ENCODE results near the gene CELSR2.
"Not testable (repeated sequence)": the region's sequence is repeated elsewhere in the genome, so short reads cannot be mapped to it uniquely, and the experiment has no call there.

Gene CELSR2

DNA sequence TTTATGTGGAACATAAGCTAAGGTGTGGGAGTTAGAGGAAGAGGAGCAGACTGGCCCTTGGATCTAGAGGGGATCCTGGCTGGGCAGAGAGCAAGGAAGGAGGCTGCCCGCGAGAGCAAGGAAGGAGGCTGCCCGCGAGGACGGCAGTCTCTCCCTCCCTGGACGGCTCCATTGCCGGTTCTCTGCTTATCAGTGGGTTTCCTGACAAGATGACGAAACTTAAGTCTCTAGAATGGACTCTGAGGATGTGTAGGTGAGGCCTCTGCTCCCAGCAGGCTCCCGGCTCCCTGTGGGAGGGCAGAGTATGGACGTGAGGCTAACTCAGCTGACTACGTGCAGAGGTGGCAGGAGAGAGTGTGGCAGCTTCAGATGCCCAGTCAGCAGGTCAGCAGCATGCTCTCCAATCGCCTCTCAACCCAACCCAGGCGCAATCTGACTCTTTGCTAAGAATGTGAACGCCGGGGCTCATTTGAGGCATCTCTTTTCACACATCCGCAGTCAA lies 51.4 kb downstream of the CELSR2 start:
- no peak overlapping the region for H3K9ac ChIP-seq (ENCODE audit: low read length)
- DNase-seq = no peak
- H4K20me1 ChIP-seq (ENCODE audit: insufficient read depth, low read length) = no peaks in the 10 kb centered on the region
- no peak overlapping the region for H3K4me3 ChIP-seq (ENCODE audit: low read length)
- no peaks in the 10 kb centered on the region for H3K9me3 ChIP-seq (replicated peaks; ENCODE audit: insufficient read depth, low read length)
- H3K4me2 ChIP-seq (ENCODE audit: low read depth, low read length) = no peak overlapping the region
- no peak overlapping the region for H3K27ac ChIP-seq (ENCODE audit: low read length)
- no peaks in the 10 kb centered on the region for H3K79me2 ChIP-seq (ENCODE audit: low read length)
- H3F3A ChIP-seq (ENCODE audit: insufficient read depth, low read length) = no peaks in the 10 kb centered on the region
- no peaks in the 10 kb centered on the region for H3K27me3 ChIP-seq (replicated peaks; ENCODE audit: insufficient read depth, low read length)
- TF ChIP-seq EZH2 (optimal IDR thresholded peaks at IDR 0.05; ENCODE audit: low read depth, low read length) (no peak), EZH2phosphoT487 (IDR thresholded peaks at IDR 0.05; ENCODE audit: low read length) (no peak)
- TF ChIP-seq, protein P1, sequence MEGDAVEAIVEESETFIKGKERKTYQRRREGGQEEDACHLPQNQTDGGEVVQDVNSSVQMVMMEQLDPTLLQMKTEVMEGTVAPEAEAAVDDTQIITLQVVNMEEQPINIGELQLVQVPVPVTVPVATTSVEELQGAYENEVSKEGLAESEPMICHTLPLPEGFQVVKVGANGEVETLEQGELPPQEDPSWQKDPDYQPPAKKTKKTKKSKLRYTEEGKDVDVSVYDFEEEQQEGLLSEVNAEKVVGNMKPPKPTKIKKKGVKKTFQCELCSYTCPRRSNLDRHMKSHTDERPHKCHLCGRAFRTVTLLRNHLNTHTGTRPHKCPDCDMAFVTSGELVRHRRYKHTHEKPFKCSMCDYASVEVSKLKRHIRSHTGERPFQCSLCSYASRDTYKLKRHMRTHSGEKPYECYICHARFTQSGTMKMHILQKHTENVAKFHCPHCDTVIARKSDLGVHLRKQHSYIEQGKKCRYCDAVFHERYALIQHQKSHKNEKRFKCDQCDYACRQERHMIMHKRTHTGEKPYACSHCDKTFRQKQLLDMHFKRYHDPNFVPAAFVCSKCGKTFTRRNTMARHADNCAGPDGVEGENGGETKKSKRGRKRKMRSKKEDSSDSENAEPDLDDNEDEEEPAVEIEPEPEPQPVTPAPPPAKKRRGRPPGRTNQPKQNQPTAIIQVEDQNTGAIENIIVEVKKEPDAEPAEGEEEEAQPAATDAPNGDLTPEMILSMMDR (IDR thresholded peaks at IDR 0.05; ENCODE audit: low read length) = no peak
- H3K9me2 ChIP-seq (replicated peaks; ENCODE audit: insufficient read depth, low read length) = no peaks in the 10 kb centered on the region
- H3K36me3 ChIP-seq (replicated peaks; ENCODE audit: insufficient read depth, low read length) = no peaks in the 10 kb centered on the region
- no peaks in the 10 kb centered on the region for H3K4me1 ChIP-seq (ENCODE audit: low read length)
- no peak overlapping the region for H2AFZ ChIP-seq (ENCODE audit: low read length)

DNA sequence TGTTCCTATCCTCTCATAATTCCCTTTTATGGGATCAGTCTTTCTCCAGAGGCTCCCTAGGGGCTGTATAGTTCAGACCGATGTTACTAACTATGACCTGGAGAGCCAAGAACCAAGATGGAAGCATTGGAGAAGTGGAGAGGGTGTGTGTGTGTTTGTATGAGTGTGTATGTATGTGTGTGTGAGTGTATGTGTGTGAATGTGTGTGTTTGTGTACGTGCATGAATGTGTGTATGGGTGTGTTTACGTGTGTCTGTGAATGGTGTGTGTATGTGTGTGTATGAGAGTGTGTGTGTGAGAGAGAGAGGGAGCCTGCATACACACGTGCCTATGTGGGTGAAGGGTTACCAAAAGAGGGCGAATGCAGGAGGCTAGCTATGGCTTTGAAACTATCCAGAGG lies 52.5 kb downstream of the CELSR2 start:
- Histone ChIP-seq H3K36me3 (replicated peaks; ENCODE audit: insufficient read depth, low read length) (no peaks in the 10 kb centered on the region), H4K20me1 (ENCODE audit: insufficient read depth, low read length) (no peaks in the 10 kb centered on the region), H3F3A (ENCODE audit: insufficient read depth, low read length) (no peaks in the 10 kb centered on the region), H3K4me2 (ENCODE audit: low read depth, low read length) (no peak overlapping the region), H3K4me3 (ENCODE audit: low read length) (no peak overlapping the region), H3K27ac (ENCODE audit: low read length) (no peak overlapping the region), H3K9me2 (replicated peaks; ENCODE audit: insufficient read depth, low read length) (no peaks in the 10 kb centered on the region), H3K4me1 (ENCODE audit: low read length) (no peaks in the 10 kb centered on the region), H3K9me3 (replicated peaks; ENCODE audit: insufficient read depth, low read length) (no peaks in the 10 kb centered on the region), H3K79me2 (ENCODE audit: low read length) (no peaks in the 10 kb centered on the region), H3K27me3 (replicated peaks; ENCODE audit: insufficient read depth, low read length) (no peaks in the 10 kb centered on the region), H2AFZ (ENCODE audit: low read length) (no peak overlapping the region), H3K9ac (ENCODE audit: low read length) (no peak overlapping the region)
- no peak for DNase-seq
- TF ChIP-seq, protein P1 (IDR thresholded peaks at IDR 0.05; ENCODE audit: low read length) = no peak
- TF ChIP-seq EZH2 (optimal IDR thresholded peaks at IDR 0.05; ENCODE audit: low read depth, low read length) (no peak), EZH2phosphoT487 (IDR thresholded peaks at IDR 0.05; ENCODE audit: low read length) (no peak)

DNA sequence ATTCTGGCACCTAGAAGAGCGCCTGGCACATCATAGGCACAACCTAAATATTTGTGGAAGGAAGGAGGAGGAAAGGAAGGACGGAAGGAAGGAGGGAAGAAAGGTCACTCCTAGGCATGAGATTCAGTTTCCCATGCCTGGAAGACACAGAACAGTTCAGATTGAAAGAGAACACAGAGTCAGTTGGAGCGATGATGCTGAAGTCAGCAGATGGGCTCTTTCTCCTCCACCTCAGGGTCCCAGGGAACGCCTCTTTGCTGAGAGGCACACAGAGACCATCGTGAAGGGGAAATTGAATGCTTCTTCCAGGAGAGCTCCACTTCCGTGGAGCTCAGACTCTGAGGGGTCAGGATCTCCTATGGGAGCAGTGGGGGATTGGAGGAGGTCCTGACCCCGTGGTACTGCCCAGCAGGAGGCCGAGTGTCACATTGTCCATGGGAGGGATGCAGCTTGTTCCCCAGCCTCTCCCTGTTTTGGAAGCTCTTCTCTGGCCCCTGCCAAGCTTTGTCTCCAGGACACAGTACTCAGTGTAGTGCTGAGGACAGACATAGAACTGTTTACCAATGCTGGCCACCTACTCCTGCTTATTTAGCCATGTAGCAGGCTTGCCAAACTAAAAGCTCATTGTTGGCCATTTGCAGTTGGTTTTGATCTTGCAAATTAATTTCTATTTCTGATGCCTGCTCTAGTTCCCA lies 55.0 kb downstream of the CELSR2 start:
- H3K4me3 ChIP-seq (ENCODE audit: low read length) = no peak overlapping the region
- no peaks in the 10 kb centered on the region for H3K9me2 ChIP-seq (replicated peaks; ENCODE audit: insufficient read depth, low read length)
- H3K79me2 ChIP-seq (ENCODE audit: low read length) = no peaks in the 10 kb centered on the region

DNA sequence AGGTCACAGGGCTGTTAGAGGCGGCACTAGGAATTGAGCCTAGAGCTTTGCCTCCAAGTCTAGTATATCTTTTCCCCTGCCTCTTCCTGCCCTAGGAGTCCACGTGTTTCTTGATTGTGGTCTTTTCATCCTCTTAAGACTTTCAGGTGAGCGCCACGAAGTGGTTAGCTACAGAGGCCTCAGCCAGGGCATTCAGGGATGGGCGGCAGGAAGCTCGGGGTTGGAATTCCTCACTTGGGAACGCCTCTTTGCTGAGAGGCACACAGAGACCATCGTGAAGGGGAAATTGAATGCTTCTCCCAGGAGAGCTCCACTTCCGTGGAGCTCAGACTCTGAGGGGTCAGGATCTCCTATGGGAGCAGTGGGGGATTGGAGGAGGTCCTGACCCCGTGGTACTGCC lies 56.7 kb downstream of the CELSR2 start:
- not testable (repeated sequence) for H3K9ac ChIP-seq (ENCODE audit: low read length); H4K20me1 ChIP-seq (ENCODE audit: insufficient read depth, low read length); H3K9me2 ChIP-seq (replicated peaks; ENCODE audit: insufficient read depth, low read length); H3K4me2 ChIP-seq (ENCODE audit: low read depth, low read length); H3K4me3 ChIP-seq (ENCODE audit: low read length); H3K9me3 ChIP-seq (replicated peaks; ENCODE audit: insufficient read depth, low read length); H3F3A ChIP-seq (ENCODE audit: insufficient read depth, low read length); H3K27ac ChIP-seq (ENCODE audit: low read length); DNase-seq; H2AFZ ChIP-seq (ENCODE audit: low read length); H3K27me3 ChIP-seq (replicated peaks; ENCODE audit: insufficient read depth, low read length); H3K4me1 ChIP-seq (ENCODE audit: low read length); H3K79me2 ChIP-seq (ENCODE audit: low read length); H3K36me3 ChIP-seq (replicated peaks; ENCODE audit: insufficient read depth, low read length)

More for the DNA sequence above, 55.0 kb downstream of the CELSR2 start:
- H3K27ac ChIP-seq (ENCODE audit: low read length) = no peak overlapping the region
- no peak overlapping the region for H2AFZ ChIP-seq (ENCODE audit: low read length)
- no peak for DNase-seq
- TF ChIP-seq EZH2 (optimal IDR thresholded peaks at IDR 0.05; ENCODE audit: low read depth, low read length) = no peak
- TF ChIP-seq, protein P1 (IDR thresholded peaks at IDR 0.05; ENCODE audit: low read length) = no peak
- no peak for TF ChIP-seq EZH2phosphoT487 (IDR thresholded peaks at IDR 0.05; ENCODE audit: low read length)
- H3K27me3 ChIP-seq (replicated peaks; ENCODE audit: insufficient read depth, low read length) = no peaks in the 10 kb centered on the region
- no peak overlapping the region for H3K9ac ChIP-seq (ENCODE audit: low read length)
- no peaks in the 10 kb centered on the region for H3F3A ChIP-seq (ENCODE audit: insufficient read depth, low read length)
- H3K4me2 ChIP-seq (ENCODE audit: low read depth, low read length) = no peak overlapping the region
- H3K4me1 ChIP-seq (ENCODE audit: low read length) = no peaks in the 10 kb centered on the region
- H4K20me1 ChIP-seq (ENCODE audit: insufficient read depth, low read length) = no peaks in the 10 kb centered on the region
- no peaks in the 10 kb centered on the region for H3K9me3 ChIP-seq (replicated peaks; ENCODE audit: insufficient read depth, low read length)
- no peaks in the 10 kb centered on the region for H3K36me3 ChIP-seq (replicated peaks; ENCODE audit: insufficient read depth, low read length)
